ENCODE data around the gene ARMC7.
"Not testable (repeated sequence)": the region's sequence is repeated elsewhere in the genome, so short reads cannot be mapped to it uniquely, and the experiment has no call there.

ARMC7 gene

GRCh38 chr17:75109407-75110233 is at the start of gene ARMC7:
ARMC7 (plus strand) TSS chr17:75109969; CDS start chr17:75110289, 320 bp downstream.
- peak; percentile 94 for DNase-seq

DNA sequence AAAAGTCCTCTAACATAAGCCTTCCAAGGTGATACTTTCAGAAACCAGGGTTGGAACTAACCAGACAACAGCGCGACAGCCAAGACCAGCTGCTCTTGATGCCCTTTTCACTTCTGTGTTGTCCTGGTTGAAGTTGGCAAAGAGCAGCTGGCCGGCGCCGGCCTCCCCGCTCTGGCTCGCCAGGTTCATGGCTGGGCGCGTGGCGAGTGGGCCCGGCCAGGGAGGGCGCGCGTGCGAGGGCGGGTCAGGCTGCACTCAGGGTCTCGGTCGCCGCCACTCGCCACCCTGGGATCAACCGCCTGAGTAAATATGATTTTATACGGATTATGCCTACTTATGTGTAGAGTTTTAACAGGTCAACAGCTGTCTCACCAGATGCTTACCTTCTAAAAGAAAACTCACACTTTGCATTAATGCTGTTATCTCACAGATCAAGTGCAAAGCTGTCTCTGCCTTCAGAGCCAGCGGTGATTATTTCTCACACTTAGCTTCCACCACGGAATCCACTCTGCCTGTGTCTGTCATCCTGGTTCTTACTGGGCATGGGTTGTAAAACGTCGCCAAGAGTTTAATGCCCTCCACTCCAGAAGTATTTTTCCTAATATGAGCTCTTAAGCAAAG is 49.2 kb upstream of the ARMC7 start:
- peak; percentile 99 for DNase-seq

GRCh38 chr17:75061055-75061438 is 48.7 kb upstream of the ARMC7 start:
- peak; percentile 57 for DNase-seq

DNA sequence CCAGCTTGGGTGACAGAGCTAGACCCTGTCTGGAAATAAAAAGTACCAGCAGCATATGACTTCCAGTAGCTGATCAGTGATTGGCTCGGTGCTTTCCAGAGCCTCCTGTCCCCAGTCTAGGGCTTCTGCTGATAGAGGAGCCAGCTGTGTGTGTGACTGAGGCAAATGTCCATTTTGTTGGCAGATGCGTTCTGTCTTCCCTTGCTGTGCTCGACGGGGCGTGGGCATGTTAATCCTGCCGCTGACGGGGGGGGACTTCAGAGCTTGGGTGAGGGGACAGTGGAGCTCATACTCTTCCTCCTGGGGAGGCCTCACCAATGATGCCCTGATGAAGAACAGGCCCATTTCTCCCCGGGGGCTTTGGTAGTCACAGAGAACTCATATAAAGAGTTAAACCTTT is 48.2 kb upstream of the ARMC7 start:
- peak; percentile 87 for DNase-seq

- no peak for DNase-seq
Observed at GRCh38 chr17:75063201-75063600, 46.6 kb upstream of the ARMC7 start.

DNA sequence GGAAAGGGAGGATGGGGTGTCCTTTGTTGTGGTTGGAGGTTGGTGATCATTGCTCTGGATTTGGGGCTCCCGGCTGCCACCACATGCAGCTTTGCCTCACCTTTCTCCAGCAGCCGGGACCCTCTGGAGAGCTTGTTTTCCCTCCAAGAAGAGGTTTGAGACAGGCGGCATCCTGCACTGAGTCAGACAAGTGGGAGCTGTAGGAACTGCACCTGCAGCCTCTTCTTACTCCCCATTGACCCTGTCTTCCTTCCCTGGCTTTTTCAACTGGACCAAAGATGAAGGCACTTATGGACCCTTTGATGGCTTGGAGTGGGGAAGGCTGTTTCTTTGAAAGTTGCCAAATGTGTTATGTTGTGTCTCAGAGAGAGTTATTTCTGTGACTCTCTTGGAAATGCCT is 46.1 kb upstream of the ARMC7 start:
- no peak for DNase-seq

DNA sequence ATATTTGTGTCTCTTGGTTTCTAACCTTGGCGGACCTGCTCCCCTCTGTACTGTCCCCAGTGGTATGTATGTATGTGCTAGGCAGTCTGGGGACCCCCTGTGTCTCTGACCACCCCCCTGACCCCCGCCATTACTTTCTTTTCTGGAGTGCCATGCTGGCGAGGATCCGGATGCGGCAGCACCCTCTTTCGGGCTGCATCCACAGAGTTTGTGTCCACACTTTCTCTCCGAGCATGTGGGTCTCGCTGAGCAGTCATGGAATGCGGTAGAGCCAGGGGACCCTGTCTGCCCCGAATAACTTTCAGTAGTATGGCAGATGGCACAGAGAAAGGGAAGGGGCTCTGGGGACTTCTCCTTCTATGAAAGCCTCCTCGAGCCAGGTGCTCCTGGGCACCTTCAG is 45.7 kb upstream of the ARMC7 start:
- no peak for DNase-seq

GRCh38 chr17:75064460-75064859 is 45.3 kb upstream of the ARMC7 start:
- DNase-seq = no peak

GRCh38 chr17:75064867-75065561 is 44.8 kb upstream of the ARMC7 start:
- no peak for DNase-seq

GRCh38 chr17:75065562-75066151 is 44.1 kb upstream of the ARMC7 start:
- no peak for DNase-seq

- DNase-seq = no peak
Observed at GRCh38 chr17:75067856-75068255, 41.9 kb upstream of the ARMC7 start.

DNA sequence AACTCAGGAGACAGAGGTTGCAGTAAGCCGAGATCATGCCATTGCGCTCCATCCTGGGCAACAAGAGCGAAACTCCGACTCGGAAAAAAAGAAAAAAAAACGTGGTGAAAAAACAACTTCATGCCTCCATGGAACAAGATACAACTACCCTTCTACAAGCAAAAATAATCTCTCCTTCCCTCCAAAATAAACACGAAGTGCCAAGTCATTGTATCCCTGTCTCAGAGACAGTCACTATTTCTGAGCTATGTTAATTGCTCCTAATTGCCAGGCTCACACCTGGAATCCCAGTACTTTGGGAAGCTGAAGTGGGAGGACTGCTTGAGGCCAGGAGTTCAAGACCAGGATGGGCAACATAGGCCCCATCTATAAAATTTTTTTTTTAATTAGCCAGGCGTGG is 41.0 kb upstream of the ARMC7 start:
- DNase-seq = no peak

- DNase-seq = peak; percentile 24
Observed at GRCh38 chr17:75069783-75070182, 40.0 kb upstream of the ARMC7 start.

DNA sequence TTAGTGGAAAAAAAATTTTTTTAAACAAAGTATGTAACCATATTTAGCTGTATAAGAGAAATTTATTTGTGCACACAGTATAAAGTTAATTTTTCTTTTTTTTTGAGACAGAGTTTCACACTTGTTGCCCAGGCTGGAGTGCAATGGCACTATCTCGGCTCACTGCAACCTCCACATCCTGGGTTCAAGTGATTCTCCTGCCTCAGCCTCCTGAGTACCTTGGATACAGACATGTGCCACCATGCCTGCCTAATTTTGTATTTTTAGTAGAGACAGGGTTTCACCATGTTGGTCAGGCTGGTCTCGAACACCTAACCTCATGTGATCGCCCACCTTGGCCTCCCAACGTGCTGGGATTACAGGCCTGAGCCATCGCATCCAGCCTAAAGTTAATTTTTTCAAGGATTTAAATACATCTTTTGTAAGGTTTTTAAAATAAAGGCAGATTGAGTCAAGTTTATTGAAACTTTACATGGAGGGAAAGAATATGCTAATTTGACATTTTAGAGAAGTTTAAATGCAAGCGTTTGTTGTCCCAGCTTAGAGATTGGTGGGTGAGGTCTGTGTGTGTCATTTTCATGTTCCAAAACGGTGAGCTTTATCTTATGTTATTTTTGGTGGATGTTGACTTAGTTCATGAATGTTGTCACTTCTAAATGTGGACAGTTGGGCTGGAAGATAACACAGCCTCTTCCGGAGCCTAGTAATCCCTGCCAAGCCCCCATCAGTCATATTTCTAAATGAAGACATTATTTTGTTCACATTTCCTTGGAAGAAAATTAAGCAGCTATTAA is 38.1 kb upstream of the ARMC7 start:
- DNase-seq = not testable (repeated sequence)

DNA sequence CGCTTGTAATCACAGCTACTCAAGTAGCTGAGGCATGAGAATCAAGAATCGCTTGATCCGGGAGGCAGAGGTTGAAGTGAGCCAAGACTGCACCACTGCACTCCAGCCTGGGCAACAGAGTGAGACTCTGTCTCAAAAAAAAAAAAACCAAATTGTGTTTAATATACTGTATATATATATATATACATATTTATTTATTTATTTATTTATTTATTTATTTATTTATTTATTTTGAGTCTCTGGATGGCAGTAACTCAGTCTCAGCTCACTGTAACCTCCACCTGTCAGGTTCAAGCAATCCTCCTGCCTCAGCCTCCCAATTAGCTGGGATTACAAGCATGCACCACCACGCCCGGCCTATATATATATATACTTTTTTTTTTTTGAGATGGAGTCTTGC is 36.9 kb upstream of the ARMC7 start:
- DNase-seq = not testable (repeated sequence)

GRCh38 chr17:75073618-75074047 is 36.1 kb upstream of the ARMC7 start:
- peak; percentile 57 for DNase-seq

DNA sequence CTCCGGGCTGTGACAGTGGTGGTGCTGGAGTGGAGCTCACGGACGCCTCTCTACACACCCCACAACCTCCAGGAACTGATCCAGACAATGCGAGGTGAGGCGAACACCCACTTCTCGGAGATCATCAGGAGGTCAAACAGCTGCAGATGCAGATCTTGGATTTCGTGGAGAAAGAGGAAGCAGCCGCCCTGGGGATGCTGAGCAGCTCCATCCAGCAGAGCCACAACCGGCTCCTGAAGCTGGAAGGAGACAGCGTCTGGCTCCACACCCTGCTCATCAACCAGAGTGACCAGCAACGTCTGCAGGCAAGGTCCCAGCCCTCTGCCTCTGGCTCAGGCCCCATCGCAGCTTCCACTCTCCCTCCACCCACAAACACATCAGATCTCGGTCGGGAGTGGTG is 35.2 kb upstream of the ARMC7 start:
- DNase-seq = no peak

- DNase-seq = peak; percentile 47
Observed at GRCh38 chr17:75075597-75076336, 34.0 kb upstream of the ARMC7 start.

GRCh38 chr17:75077072-75077495 is 32.7 kb upstream of the ARMC7 start:
- DNase-seq = no peak

DNA sequence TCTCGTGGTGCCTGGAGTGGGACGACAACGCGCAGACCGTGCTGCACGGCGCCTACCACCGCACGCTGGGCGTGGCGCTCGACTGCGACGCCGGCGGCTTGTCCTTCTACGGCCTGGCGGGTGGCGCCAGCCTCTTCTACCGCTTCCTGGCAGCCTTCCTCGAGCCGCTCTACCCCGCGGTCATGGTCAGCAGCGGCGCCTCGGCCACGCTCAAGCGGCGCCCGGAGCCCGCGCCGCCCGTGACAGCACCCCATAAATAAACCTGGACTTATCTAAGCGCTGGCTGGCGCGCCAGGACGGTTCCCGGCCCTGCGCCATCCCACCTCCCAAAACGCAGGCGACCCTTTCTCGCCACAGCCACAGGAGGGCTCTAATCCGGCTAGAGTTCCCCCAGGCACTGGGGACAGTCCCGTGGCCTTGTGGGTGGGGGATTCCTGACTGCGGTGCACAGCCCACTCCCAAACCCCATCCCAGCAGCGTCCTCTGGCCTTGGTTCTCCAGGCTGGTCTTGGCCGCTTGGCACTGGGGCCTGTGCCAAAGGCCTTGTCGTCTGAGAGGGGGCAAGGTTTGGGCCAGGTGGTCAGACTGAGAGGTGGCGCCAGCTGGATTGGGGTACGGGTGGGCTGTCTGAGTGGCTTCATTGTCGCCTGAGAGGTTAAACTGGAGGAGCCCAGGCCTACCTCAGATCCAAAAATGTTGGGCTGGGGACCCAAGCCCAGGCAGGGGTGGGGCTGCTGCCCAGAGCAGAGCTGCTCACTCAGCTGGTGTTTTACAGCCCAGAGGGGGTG is 32.1 kb upstream of the ARMC7 start:
- DNase-seq = no peak

Data from NCI-H82 (cell line).